HG03175 (cell line): Measurements from ENCODE around the gene PLCB2.

ENCODE experiments used
- ATAC-seq: cut with Tn5 transposase; IDR thresholded peaks from one replicate; pipeline ENCODE4 v1.9.1; 2021; ENCODE audit warnings: mild to moderate bottlenecking, moderate library complexity; ENCODE audit not compliant: unreplicated experiment

Gene PLCB2

DNA sequence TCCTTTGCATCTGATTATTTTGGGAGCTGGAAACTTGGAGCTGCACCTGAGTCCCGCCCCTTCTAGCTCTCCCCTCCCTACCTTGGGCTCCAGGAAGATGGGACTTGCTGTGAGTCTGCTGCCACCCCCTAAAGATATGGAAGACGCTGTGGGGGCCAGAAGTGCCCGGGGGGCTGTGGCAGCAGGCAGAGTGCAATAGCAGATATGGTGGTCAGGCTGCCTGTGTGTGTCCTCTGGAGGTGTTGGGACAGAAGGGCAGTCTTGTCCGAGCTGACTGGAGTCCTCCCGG lies 68.4 kb downstream of the PLCB2 start:
- ATAC-seq = no peak

DNA sequence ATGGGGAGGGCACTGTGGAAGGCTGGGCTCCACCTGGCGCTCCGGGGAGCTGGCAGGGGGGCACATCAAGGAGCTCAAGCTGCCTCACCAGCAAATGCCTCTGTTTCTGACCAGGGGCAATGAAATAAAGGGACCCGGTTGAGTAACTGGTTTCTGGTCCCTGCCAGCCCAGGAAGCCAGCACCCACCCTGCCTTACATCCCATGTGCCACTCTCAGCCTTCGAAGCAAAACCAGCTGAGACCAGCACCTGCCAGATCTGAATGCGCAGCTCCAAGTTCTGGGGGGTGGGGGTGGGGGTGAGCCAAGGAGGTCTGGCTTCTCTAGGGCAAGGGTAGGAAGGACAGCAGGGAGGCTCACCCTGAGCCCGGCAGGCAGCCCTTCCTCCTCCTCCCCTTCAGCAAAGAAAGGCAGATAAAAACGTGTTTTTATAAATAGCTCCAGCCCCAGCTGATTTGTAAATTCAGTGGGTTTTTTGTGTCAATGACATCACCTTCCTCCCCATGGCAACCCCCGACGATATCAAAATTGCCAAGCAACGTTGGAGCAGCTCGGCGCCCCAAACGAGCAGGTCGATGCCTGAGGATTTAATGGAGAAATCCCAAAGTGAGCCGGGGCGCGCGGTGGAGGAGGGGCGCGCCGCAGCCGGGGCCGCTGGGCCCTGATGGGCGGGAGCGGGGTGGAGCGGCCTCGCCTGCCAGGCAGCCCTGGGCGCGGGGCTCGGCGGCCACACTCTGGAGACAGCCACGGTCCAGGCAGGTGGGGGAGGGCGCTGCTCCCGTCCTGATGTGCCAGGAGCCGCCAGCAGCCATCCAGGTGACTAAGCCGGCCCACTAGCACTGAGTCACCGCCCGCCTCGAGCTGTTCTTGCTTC lies 69.0 kb downstream of the PLCB2 start, which contains the start of gene PAK6:
Gene PAK6, plus strand, starts transcription at position 532 of the 872 bp plus-strand sequence. CDS start 25,723 bp downstream, outside the sequence.
- no peak for ATAC-seq
